Ureter (tissue), 1 donor: ENCODE measurements around the gene ZSCAN21. TPM values are rescaled to one million over a fixed set of nuclear protein-coding genes. Genes with fewer than 3 reads are reported as not detected.

ENCODE experiments used
- DNase-seq: peaks from one replicate; pipeline ENCODE4 v3.0.0-alpha.2; 2020; ENCODE audit warnings: low spot score
- total RNA-seq: library from RNA; stranded (reverse); gene quantifications from one replicate; pipeline ENCODE4 v1.2.4, GENCODE V29; 2023
- donor health status: DM: yes; HTN: yes; CAD: no.

ZSCAN21 gene
- total RNA-seq, 1 donor from 2014 or later: 13.3 TPM

GRCh38 chr7:100027197-100027596, 22.4 kb upstream of the ZSCAN21 start:
- no peak for DNase-seq

GRCh38 chr7:100029596-100029995, 20.0 kb upstream of the ZSCAN21 start:
- no peak for DNase-seq

- no peak for DNase-seq
Measured at GRCh38 chr7:100033526-100033925, 16.0 kb upstream of the ZSCAN21 start.

DNA sequence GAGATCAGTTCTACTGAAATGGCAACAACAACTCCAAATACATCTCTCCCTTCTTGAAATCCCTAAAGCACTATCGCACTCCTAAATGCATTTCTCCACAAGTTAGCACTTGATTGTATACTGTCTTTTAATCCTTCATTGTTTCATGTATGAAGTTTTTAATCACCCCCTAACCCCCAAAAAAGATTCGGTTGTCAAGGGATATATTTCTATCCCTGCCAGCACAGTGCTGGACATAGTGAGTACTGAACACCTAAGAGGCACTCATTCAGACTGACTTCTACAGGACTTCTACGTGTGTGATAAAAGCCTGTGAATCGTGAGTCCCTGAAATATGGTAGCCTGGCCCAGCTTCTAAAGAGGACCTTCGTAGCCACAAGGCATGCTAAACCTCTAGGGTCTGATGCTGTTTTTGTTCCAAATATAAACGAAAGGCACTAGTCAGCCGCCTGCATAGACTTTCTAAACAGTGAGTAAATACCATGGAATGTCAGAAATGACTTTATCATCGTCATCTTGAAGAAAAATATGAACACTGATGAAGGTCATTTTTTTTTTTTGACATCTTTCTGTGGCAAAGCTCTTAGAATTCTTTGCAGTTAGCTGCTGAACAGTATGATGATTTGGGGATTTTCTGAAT, 14.6 kb upstream of the ZSCAN21 start:
- no peak for DNase-seq

- no peak for DNase-seq
Measured at GRCh38 chr7:100035876-100036275, 13.7 kb upstream of the ZSCAN21 start.

GRCh38 chr7:100038326-100038725, 11.2 kb upstream of the ZSCAN21 start:
- DNase-seq: no peak

DNA sequence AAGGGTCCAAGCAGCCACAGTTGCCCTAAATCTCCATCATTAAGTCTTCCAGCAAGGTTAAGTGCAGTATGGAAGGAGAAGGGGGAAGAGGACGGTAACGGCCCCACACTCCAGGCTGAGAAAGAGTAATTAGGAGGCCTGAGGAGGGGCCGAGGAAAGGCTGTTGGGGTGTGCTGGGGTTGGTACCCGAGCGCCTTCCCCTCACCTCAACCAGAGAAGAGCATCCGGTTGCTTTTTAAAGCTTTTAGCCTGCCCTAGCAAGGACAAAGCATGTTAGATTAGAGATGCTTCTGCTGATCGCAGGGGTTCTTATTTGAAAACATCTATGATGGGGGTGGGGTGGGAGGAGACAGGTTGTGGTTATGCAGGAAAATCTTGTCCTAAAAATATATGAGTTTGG, 9.0 kb upstream of the ZSCAN21 start:
- DNase-seq: no peak

GRCh38 chr7:100044718-100045117, 4.9 kb upstream of the ZSCAN21 start:
- DNase-seq: peak; percentile 52

DNA sequence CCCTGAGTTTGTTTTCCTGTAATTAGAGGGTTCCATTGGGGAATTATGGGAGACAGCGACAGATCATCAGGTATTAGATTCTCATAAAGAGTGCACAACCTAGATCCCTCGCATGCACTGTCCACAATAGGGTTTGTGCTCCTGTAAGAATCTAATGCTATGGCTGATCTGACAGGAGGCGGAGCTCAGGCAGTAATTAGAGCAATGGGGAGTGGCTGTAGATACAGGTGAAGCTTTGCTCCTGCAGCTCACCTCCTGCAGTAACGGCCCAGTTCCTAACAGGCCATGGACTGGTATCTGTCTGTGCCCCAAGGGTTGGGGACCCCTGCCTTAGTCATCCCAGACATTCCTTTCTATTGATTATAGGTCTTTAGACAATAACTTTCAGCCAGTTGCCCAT, 894 bp upstream of the ZSCAN21 start:
- no peak for DNase-seq

DNA sequence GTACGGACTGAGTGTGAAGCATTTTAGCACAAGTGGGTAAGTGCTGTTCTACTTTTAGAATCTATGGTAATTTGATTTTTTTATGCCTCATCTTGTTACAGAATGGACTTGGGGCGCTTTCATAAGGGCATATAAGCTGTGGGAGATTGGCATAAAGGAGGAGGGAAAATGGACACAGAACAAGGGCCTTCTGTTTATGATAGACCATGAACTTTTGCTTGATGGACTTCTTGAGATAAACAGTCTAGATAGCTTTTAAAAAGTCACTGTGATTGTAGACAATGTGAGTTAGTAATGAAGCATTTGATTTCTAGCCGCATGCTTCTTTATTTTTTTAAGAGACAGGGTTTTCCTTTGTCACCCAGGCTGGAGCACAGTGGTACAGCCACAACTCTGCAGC, 2.0 kb downstream of the ZSCAN21 start:
- DNase-seq: no peak

GRCh38 chr7:100053215-100053614, 3.6 kb downstream of the ZSCAN21 start:
- DNase-seq: no peak

DNA sequence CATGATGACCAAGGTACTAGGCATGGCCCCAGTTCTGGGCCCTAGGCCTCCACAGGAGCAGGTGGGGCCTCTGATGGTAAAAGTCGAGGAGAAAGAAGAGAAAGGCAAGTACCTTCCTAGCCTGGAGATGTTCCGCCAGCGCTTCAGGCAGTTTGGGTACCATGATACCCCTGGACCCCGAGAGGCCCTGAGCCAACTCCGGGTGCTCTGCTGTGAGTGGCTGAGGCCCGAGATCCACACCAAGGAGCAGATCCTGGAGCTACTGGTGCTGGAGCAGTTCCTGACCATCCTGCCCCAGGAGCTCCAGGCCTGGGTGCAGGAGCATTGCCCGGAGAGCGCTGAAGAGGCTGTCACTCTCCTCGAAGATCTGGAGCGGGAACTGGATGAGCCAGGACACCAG, 7.4 kb downstream of the ZSCAN21 start:
- DNase-seq: no peak

DNA sequence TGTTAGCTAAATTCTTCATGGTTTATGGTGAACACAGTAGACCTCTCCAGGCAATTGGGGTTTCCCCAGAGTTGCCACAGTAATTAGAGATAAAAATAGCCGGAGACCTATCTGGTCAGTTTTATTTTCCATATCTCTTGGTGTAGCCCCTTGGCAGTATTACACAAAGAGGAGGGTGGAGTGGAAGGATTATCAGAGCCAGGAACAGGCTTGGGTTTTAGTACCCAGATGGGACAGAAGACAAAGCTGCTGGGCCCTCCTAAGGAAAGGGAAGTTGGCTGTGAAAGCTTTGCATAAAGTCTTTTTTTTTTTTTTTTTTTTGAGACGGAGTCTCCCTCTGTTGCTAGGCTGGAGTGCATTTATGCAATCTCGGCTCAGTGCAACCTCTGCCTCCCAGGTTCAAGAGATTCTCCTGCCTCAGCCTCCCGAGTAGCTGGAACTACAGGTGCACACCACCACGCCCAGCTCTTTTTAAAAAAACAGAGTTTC, 9.7 kb downstream of the ZSCAN21 start:
- no peak for DNase-seq

DNA sequence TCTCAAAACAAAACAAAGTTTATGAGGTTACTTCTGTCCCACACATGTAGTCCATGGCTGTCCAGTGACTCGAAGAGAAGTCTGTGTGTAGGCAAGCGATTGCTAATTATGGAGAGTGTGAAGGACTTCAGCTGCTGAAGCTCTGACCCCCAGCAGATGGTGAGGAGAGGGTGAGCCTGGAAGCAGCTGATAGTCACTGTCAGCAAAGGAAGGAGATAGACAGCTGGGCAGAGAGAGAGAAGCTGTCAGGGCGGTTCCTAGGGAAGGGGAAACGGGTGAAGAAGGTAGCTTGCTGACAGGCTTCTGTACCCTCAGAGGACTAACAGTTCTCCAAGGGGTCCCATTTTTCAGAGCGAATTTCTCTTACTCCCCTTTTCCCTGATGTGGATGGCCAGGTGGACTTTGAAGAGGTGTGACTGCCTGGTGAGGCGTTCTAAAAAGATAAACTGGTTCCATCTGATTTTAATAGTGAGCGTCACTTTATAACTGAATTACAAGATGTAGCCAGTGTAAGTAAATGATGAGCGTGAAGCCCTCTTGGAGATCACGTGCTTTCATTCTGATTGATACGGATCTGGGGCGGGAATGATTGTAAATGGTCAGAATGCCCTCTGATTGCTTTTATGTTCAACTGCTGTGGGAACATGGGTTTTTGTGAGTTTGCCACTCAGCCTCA, 12.1 kb downstream of the ZSCAN21 start:
- no peak for DNase-seq

DNA sequence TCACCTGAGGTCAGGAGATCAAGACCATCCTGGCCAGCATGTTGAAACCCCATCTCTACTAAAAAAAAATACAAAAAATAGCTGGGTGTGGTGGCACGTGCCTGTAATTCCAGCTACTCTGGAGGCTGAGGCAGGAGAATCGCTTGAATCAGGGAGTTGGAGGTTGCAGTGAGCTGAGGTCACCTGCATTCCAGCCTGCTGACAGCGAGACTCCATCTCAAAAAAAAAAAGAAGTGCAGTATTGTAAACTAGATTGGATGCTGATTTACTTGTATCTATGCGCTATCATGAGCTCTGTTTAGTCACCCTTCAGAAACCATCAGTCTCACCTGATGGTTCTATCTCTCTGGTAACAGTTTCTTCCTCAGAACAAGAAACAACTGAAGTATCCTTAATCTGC, 13.8 kb downstream of the ZSCAN21 start:
- DNase-seq: no peak

DNA sequence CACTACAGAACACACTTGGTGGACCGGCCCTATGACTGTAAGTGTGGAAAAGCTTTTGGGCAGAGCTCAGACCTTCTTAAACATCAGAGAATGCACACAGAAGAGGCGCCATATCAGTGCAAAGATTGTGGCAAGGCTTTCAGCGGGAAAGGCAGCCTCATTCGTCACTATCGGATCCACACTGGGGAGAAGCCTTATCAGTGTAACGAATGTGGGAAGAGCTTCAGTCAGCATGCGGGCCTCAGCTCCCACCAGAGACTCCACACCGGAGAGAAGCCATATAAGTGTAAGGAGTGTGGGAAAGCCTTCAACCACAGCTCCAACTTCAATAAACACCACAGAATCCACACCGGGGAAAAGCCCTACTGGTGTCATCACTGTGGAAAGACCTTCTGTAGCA, 14.6 kb downstream of the ZSCAN21 start:
- no peak for DNase-seq

DNA sequence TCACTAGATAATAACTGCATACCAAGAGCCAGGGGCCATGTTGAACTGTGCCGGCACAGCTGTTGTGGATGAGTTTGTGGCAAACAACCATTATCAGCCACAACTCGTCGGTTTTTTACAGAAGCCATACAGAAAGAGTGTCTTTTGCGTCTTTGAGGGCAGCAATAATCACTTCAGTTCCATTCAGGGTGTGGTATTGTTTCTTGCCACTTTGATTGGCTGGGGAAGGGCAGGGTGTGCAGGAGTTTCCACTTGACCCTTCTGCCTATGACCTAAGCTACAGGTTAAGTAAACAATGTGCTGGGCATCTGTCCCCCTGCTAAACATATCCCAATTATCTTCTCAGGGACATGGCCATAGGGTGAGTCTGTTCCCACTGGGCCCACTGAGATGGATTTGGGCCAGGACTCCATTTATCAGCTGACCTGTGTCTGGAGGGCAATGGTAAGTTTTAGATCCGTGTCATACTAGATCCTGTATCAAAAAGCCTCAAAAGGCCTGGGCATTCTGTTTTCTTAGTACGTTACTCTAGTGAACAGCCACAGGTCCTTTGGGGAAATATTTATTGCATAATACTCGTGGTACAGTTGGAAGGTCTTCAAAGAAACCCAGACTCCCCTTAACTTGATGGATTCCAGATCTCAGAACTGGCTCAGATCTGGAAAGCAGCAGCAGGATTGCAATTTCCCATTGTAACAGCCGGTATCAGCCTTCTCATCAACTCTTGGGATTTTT, 16.0 kb downstream of the ZSCAN21 start:
- no peak for DNase-seq

- no peak for DNase-seq
Measured at GRCh38 chr7:100066953-100067352, 17.4 kb downstream of the ZSCAN21 start.

DNA sequence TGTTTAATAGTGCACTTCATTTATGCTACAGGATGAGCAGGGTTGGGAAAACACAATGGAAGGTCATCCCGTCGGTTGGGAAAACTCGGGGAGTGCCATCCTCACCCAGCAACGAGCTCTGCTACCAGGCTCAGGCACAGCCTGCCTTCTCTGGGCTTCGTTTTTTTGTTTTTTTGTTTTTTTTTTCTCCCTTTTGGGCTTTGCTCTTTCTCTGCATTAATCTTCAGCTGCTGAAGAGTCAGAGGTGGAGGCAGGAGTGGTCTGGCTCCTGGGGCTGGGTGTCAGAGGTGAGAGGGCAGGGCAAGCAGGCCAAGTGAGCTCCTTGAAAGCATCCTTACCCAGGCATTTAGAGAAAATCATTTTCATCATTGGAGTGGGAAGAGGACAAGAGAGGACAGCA, 20.4 kb downstream of the ZSCAN21 start:
- no peak for DNase-seq

- no peak for DNase-seq
Measured at GRCh38 chr7:100071018-100071723, 21.6 kb downstream of the ZSCAN21 start.

- DNase-seq: no peak
Measured at GRCh38 chr7:100072462-100072861, 22.9 kb downstream of the ZSCAN21 start.

- no peak for DNase-seq
Measured at GRCh38 chr7:100074841-100075240, 25.3 kb downstream of the ZSCAN21 start.
